HepG2 (cell line): Measurements from ENCODE around the gene FAM124A.

Source experiments
- CTCF ChIP-seq: sonication (generic); formaldehyde crosslinking; IDR thresholded peaks from 2 replicates; pipeline ENCODE4 v1.5.0; 2020; ENCODE audit warnings: mild to moderate bottlenecking, missing genetic modification reagents, moderate library complexity
- ETV5 ChIP-seq: IDR thresholded peaks from 2 replicates; pipeline ENCODE4 v1.6.1; 2018; ENCODE audit warnings: missing biosample characterization, missing genetic modification reagents, inconsistent platforms, borderline replicate concordance
- KDM1A ChIP-seq: IDR thresholded peaks from 2 replicates; pipeline ENCODE4 v1.6.1; 2016; ENCODE audit warnings: missing compliant biosample characterization
- MIER3 ChIP-seq: IDR thresholded peaks from 2 replicates; pipeline ENCODE4 v1.6.1; 2016; ENCODE audit warnings: missing compliant biosample characterization, borderline replicate concordance
- POLR2A ChIP-seq, 2 experiments: IDR thresholded peaks; 2 replicates each; pipeline ENCODE4 v1.6.1; 2011; ENCODE audit warnings: low read depth in 2 of 2, low read length in 2 of 2, mild to moderate bottlenecking in 1 of 2, moderate library complexity in 1 of 2; ENCODE audit not compliant: insufficient read depth in 1 of 2
- RAD21 ChIP-seq: fragments of 450-650 bp; formaldehyde crosslinking; IDR thresholded peaks from 2 replicates; pipeline ENCODE4 v1.5.0; 2020; ENCODE audit warnings: mild to moderate bottlenecking
- SNRNP70 ChIP-seq: fragments of 200-400 bp; formaldehyde crosslinking; IDR thresholded peaks from 2 replicates; pipeline ENCODE4 v1.6.1; 2017; ENCODE audit warnings: mild to moderate bottlenecking, low read depth, low read length, moderate library complexity
- ZNF746 ChIP-seq: sonication (generic); formaldehyde crosslinking; IDR thresholded peaks from 2 replicates; pipeline ENCODE4 v1.8.0; 2022; ENCODE audit warnings: mild to moderate bottlenecking, missing genetic modification reagents
- TF ChIP-seq, protein P1 (sequence below): sonication (generic); formaldehyde crosslinking; IDR thresholded peaks from 2 replicates; pipeline ENCODE4 v1.5.1; 2020; ENCODE audit warnings: mild to moderate bottlenecking, missing genetic modification reagents, moderate library complexity

- TF ChIP-seq POLR2A (IDR thresholded peaks at IDR 0.05; ENCODE audit: insufficient read depth in 1 of 2, low read depth in 2 of 2, low read length in 2 of 2): no peak
- TF ChIP-seq MIER3 (CRISPR knock-in tag): no peak
- TF ChIP-seq KDM1A (CRISPR knock-in tag): no peak
- no peak for TF ChIP-seq CTCF
- no peak for TF ChIP-seq ETV5 (CRISPR knock-in tag)
- no peak for TF ChIP-seq RAD21
- TF ChIP-seq SNRNP70: no peak
- TF ChIP-seq, protein P1, sequence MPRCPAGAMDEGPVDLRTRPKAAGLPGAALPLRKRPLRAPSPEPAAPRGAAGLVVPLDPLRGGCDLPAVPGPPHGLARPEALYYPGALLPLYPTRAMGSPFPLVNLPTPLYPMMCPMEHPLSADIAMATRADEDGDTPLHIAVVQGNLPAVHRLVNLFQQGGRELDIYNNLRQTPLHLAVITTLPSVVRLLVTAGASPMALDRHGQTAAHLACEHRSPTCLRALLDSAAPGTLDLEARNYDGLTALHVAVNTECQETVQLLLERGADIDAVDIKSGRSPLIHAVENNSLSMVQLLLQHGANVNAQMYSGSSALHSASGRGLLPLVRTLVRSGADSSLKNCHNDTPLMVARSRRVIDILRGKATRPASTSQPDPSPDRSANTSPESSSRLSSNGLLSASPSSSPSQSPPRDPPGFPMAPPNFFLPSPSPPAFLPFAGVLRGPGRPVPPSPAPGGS (CRISPR knock-in tag): no peak
- TF ChIP-seq ZNF746 (CRISPR knock-in tag): no peak
These were observed 30.5 kb upstream of the FAM124A start for GRCh38 chr13:51191743-51192142.
